ENCODE measurements around the gene ARID5A. TPM values are rescaled to one million over a fixed set of nuclear protein-coding genes. Genes with fewer than 3 reads are reported as not detected.

Gene ARID5A
- total RNA-seq, 1 experiment from 2014 or later: 8.6 TPM

GRCh38 chr2:96535331-96535730, 1.2 kb upstream of the ARID5A start:
- in situ Hi-C loops (cut with HindIII; ENCODE audit: low sequenced_read_pairs): no loop called here
- no peak for DNase-seq (ENCODE audit: low spot score)

GRCh38 chr2:96537066-96537733, 648 bp downstream of the ARID5A start:
- peak; percentile 17 for DNase-seq (ENCODE audit: low spot score)
- in situ Hi-C loops (cut with HindIII; ENCODE audit: low sequenced_read_pairs): no loop called here

- in situ Hi-C loops (cut with HindIII; ENCODE audit: low sequenced_read_pairs): no loop called here
- no peak for DNase-seq (ENCODE audit: low spot score)
Observed at GRCh38 chr2:96537734-96538486, 1.4 kb downstream of the ARID5A start.

- in situ Hi-C loops (cut with HindIII; ENCODE audit: low sequenced_read_pairs): no loop called here
- DNase-seq (ENCODE audit: low spot score): no peak
Observed at GRCh38 chr2:96538487-96539214, 2.1 kb downstream of the ARID5A start.

- no peak for DNase-seq (ENCODE audit: low spot score)
- in situ Hi-C loops (cut with HindIII; ENCODE audit: low sequenced_read_pairs): no loop called here
Observed at GRCh38 chr2:96539215-96539920, 2.8 kb downstream of the ARID5A start.

- DNase-seq (ENCODE audit: low spot score): no peak
- in situ Hi-C loops (cut with HindIII; ENCODE audit: low sequenced_read_pairs): no loop called here
Observed at GRCh38 chr2:96540136-96540535, 3.6 kb downstream of the ARID5A start.

GRCh38 chr2:96541398-96542152, 5.0 kb downstream of the ARID5A start:
- in situ Hi-C loops (cut with HindIII; ENCODE audit: low sequenced_read_pairs): no loop called here
- DNase-seq (ENCODE audit: low spot score): no peak

- in situ Hi-C loops (cut with HindIII; ENCODE audit: low sequenced_read_pairs): no loop called here
- no peak for DNase-seq (ENCODE audit: low spot score)
Observed at GRCh38 chr2:96542357-96542977, 5.9 kb downstream of the ARID5A start.

GRCh38 chr2:96546321-96546720, 9.8 kb downstream of the ARID5A start:
- in situ Hi-C loops (cut with HindIII; ENCODE audit: low sequenced_read_pairs): no loop called here
- DNase-seq (ENCODE audit: low spot score): no peak

- in situ Hi-C loops (cut with HindIII; ENCODE audit: low sequenced_read_pairs): no loop called here
- no peak for DNase-seq (ENCODE audit: low spot score)
Observed at GRCh38 chr2:96546797-96547196, 10.2 kb downstream of the ARID5A start.

- in situ Hi-C loops (cut with HindIII; ENCODE audit: low sequenced_read_pairs): no loop called here
- no peak for DNase-seq (ENCODE audit: low spot score)
Observed at GRCh38 chr2:96547203-96547641, 10.7 kb downstream of the ARID5A start.

- in situ Hi-C loops (cut with HindIII; ENCODE audit: low sequenced_read_pairs): no loop called here
- peak; percentile 15 for DNase-seq (ENCODE audit: low spot score)
Observed at GRCh38 chr2:96547731-96548171, 11.2 kb downstream of the ARID5A start.

GRCh38 chr2:96548558-96549465, 12.3 kb downstream of the ARID5A start:
- in situ Hi-C loops (cut with HindIII; ENCODE audit: low sequenced_read_pairs): no loop called here
- no peak for DNase-seq (ENCODE audit: low spot score)

GRCh38 chr2:96549466-96549785, 12.9 kb downstream of the ARID5A start:
- DNase-seq (ENCODE audit: low spot score): no peak
- in situ Hi-C loops (cut with HindIII; ENCODE audit: low sequenced_read_pairs): no loop called here

- no peak for DNase-seq (ENCODE audit: low spot score)
- in situ Hi-C loops (cut with HindIII; ENCODE audit: low sequenced_read_pairs): no loop called here
Observed at GRCh38 chr2:96549967-96550786, 13.6 kb downstream of the ARID5A start.

- in situ Hi-C loops (cut with HindIII; ENCODE audit: low sequenced_read_pairs): no loop called here
Observed at GRCh38 chr2:96550787-96551604, 14.4 kb downstream of the ARID5A start.

More at GRCh38 chr2:96550787-96551604, 14.4 kb downstream of the ARID5A start:
- no peak for DNase-seq (ENCODE audit: low spot score)
